Hematopoietic multipotent progenitor cell treated with erythropoietin and hydrocortisone succinate and interleukin-3 and kit ligand, for 4 days (in vitro differentiated cells): ENCODE results near the gene SLC35C1.
"Not testable (repeated sequence)": the region's sequence is repeated elsewhere in the genome, so short reads cannot be mapped to it uniquely, and the experiment has no call there.

Source experiments
- DNase-seq: peaks from one replicate; pipeline ENCODE4 v3.0.0-alpha.2; 2015

Gene SLC35C1

DNA sequence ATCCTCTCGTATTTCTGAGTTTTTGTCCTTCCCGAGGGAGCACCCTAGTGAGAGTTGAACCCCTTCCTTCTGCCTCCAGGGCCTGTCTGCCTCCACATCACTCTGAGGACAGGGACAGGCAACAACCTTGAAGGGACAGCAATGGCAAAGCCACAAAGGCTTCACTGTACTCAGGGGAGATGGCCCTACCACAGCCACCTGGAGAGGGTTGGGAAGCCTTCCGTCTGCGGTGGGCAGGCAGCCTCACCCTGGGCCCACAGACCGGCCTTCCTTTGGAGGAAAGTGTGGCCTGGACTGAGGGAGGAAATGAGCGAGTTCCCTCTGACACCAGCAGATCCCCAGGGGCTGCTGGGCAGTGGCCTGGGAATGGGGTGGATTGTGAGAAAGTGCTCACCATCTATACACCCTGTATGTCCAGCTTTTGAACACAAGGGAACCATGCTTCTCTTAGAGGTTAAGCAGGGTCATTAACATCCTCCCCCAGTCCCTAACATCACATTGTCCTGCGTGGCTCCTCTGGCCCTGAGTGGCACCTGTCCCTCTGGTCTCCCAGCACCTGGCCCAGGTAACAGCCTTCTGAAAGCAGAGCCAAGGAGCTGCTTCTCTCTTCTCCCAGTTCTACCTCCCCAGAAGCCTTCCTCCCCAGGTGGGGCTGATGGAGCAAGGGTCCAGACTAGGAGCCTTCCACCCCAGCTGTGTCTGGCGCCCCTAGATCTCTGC, 6.8 kb downstream of the SLC35C1 start:
- DNase-seq, result no peak

DNA sequence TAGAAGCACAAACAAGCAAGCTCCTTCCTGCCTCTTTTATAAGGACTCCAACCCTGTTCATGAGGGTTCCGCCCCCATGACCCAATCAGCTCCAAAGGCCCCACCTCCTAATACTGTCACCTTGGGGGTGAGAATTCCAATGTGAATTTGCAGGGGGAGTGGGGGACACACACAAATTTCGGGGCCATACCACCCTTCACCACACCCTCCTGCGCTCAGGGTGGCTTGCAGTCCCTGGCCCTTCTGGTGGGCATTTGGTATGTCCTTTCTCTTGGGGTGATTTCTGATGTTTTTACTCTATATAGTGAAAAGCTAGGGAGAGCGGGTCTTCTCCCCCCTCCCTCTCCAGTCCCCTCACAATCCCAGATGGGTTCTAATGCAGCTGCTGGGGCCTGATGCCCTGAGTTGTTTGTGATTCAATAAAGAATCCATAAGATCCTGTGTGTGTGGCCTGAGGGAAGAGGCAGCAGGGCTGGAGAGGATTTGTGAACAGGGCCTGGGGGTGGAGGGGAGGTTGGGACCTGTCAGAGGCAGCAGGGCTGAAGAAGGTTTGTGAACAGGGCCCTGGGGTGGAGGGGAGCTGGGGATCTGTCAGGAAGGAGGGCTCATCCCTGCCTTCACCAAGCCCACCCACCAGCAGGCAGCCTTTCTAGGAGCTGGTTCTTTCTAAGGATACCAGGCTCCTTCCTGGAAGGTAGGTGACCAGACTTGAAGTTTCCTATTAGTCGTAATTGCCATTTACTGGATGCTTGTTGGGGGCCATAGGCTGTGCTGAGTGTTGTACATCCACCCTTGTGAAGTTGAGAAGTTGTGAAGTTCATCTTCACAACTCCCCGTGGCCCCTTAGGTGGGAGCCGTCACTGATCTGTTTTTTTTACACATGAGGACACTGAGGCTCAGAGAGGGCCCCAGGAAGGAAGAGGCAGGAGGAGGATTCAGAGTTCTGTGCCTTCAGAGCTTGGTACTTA, 7.9 kb downstream of the SLC35C1 start:
- no peak for DNase-seq

DNA sequence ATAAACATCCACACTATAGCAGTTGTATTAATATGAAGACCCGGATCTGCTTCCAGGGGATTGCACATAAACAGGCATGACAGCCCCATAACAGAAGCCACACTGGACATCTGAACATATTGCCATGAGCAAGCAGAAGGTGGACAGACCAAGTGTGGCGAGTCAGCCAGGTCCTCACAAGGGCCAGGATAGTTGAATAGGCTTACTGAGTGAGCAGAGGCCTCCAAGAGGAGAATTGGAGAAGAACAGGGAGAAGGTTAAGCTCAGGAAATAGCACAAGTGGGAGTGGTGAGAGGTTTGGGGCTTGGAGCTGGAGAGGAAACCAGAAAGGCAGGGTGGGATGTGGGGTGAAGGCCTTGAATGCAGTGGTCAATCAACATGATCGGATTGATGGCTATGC, 10.8 kb downstream of the SLC35C1 start:
- DNase-seq, result peak; percentile 34

DNA sequence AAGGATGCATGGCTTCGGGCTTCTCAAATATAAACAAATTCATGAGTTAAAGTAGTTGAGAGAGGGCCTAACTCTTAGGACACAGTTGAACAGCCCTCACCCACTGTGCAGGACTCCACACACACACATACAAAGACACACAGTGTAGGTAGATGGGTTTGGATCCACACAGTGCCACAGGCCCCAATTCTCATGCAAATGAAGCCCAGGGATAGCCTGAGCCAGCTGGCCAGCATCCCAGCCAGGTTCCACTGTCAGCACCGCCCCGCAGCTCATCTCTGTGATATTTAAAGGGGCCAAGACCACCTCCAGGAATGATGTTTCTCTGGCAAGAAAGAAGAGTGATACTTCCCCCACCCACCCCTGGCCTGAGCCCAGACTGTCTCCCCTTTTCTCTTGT, 11.7 kb downstream of the SLC35C1 start:
- no peak for DNase-seq

DNA sequence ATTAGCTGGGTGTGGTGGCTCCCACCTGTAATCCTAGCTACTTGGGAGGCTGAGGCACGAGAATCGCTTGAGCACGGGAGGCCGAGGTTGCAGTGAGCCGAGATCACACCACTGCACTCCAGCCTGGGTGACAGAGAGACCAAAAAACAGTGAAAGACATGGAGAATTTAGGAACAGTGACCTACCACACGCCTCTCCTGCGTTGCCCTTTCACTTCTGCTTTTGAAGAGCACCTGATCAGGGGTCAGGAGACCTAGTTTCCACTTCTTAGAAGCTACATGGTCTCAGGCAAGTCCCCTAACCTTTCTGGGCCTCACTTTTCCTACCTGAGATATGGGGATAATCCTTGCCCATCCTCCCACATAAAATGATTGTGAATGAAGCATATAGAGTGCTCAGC, 12.2 kb downstream of the SLC35C1 start:
- DNase-seq, result no peak

DNA sequence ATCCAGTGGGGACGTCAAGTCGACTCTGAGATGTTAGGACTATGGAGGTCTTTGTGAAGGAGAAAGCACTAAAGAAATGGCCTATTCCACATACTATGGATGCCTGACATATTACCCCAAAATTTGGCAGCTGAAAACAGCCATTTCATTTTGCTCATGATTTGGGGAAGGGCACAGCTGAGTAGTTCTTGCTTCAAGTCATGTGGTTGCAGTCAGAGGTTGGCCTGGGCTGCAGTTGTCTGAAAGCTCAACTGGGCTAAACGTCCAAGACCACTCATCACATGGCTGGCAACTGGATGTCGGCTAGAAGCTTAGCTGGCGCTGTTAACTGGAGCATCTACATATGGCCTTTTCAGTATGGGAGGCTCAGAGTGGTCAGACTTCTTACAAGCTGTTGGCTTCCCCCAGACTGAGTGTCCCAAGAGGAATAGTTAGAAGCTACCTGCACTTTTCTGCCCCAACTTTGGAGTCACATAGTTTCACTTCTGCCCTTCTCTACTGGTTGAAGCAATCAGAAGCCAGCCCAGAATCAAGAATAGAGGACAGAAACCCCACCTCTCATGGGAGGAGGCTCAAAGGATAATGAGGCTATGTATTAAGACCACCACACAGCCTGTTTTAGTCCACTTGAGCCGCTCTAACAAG, 14.1 kb downstream of the SLC35C1 start:
- no peak for DNase-seq

DNA sequence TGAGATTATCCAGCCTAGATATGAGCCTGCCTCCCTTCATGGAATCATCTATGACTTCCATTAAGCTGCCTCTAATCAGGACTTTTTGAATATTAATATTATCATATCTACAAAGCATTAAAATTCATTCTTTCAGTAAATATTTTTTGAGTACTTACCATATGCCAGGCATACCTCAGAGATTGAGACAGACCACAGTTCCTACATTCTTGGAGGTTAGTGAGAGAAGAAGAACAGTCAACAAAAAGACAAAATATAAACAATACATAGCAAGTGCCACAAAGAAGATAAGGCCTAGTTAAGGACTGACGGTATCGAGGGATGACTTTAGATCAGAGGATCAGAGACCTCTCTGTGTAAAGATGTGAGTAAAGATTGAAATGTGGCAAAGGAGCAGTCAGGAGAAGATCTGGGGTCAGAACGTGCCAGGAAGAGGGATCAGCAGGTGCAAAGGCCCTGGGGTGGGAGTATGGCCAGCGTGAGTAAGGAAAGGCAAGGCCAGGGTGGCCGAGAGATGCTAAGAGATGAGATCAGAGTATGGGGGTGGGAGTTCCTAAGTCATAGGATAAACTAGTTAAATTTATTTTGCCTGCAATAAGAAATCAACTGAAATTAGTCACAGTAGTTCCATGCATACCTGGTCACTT, 15.4 kb downstream of the SLC35C1 start:
- no peak for DNase-seq

DNA sequence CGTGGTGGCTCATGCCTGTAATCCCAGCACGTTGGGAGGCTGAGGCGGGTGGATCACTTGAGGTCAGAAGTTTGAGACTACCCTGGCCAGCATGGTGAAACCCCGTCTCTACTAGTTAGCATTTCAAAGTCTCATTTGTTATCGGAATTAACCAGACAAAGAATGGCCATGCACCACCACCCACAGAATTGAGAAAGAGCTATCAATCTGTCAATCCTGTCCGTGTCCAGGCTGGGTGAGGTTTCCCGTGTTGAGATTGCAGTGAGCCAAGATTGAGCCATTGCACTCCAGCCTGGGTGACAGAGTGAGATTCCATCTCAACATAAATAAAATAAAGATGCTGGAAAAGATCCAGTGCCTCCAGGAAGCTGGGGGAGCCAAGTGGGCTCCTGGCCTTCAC, 21.5 kb downstream of the SLC35C1 start:
- DNase-seq, result peak; percentile 75

DNA sequence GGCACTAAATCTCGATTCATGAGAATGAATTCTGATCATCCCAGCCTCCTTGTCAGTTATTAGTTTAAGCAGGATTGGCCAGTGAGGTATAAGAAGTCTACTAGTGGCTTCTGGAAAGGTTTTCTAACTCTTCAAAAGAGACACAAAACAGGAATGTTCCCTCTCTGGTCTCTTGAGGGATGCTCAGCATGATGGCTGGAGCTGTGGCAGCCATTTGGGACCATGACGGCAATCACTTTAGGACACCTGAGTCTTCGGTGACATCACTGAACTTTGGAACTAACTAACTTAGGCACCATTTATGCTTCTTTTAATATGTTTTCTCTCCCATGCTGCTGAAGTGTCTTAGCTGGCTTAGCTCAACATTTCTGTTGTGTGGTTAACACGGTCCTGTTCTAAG, 22.2 kb downstream of the SLC35C1 start:
- DNase-seq, result no peak

DNA sequence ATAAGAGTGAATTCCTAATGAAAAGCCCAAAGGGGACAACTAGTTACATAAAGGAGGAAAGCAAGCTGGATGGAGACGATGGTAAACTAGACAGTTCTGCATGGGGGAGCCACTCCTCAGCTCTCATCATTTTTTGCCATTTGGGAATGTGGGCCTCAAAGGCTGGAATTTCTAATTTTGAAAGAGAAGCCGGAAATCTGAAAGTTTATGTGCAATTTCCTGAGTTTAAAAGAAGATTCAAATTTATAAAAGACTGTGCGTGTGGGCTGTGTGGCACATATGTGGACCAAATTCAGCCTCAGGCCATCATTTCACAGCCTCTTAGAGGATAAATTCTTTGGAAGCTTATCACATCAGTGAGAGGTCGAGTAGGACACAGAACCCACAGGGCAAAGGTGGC, 24.0 kb downstream of the SLC35C1 start:
- no peak for DNase-seq

DNA sequence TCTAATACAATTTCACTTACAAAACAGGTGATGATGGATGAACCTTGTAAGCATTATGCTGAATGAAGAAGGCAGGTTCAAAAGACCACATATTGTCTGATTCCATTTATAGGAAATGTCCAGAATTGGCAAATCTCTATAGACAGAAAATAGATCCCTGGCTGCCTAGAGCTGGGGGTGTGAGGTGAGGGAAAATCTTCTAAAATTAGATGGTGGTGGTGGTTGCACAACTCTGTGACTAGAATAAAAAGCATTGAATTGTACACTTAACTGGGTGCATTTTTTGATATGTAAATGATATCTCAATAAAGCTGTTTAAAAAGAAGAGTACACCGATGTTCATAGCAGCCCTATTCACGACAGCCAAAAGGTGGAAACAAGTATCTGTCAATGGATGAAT, 25.6 kb downstream of the SLC35C1 start:
- no peak for DNase-seq

DNA sequence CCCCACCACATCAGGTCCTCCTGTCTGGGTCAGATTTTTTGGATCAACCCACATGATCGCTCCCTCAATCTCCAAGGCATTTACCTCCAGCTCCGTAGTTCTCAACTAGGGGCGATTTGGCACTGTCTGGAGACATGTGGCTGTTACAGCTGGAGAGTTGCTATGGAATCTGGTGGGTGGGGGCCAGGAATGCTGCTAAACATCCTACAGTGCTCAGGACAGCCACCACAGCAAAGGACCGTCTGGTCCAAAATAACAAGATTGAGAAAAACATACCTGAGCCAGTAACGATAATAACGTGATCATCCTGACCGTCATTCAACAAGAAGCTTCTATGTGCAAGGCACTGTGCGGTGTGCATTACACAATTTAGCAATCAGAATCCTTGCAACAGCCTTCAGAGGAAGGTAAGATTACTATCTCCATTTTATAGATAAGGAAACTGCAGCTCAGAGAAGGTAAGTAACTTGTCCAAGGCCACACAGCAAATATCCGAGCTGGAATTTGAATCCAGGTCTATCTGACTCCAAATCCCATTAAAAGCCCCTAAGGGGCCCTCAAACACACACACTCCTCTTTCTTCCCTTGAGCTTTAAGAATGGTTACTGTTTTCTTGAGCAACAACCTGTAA, 28.0 kb downstream of the SLC35C1 start:
- peak; percentile 56 for DNase-seq

DNA sequence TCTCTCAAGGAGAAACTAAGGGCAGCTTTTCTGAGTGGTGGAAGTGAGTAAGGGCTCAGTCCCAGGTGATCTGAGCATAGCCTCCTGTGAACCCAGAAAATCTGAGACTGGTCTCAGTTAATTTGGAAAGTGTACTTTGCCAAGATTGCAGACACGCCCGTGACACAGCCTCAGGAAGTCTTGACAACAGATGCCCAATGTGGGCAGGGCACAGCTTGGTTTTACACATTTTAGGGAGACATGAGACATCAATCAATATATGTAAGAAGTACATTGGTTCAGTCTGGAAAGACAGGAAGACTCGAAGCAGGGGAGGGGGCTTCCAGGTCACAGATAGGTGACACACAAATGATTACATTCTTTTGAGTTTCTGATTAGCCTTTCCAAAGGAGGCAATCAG, 28.8 kb downstream of the SLC35C1 start:
- peak; percentile 23 for DNase-seq

DNA sequence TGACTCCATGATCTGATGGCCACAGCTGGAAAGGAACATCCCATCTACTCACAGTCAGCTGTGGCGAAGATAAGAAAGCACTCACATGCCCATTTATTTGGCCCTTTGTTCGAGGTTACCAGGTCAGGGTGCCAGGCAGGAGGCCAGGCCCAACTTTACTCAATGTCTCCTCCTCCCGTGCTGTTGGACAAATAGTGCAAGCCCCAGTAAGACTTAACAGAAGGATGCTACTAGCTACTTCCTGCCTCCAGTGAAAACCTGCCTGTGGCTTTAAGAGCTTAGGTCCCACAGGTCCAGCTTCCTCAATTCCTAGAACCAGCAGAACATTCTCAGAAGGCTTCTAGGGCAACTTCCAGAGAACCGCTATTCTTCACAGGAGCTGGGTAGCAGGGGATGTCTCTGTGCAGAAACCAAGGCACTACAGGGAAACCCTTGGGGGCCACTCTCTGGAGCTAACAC, 29.4 kb downstream of the SLC35C1 start:
- DNase-seq, result peak; percentile 91

DNA sequence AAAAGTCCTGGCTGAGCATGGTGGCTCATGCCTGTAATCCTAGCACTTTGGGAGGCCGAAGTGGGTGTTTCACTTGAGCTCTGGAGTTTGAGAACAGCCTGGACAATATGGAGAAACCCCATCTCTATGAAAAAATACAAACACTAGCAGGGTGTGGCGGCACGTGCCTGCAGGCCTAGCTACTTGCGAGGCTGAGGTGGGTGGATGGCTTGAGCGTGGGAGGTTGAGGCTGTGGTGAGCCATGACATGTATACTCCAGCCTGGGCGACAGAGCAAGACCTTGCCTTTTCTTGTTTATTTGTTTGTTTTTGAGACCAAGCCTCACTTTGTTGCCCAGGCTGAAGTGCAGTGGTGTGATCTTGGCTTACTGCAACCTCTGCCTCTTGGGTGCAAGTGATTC, 34.3 kb downstream of the SLC35C1 start:
- DNase-seq, result no peak

DNA sequence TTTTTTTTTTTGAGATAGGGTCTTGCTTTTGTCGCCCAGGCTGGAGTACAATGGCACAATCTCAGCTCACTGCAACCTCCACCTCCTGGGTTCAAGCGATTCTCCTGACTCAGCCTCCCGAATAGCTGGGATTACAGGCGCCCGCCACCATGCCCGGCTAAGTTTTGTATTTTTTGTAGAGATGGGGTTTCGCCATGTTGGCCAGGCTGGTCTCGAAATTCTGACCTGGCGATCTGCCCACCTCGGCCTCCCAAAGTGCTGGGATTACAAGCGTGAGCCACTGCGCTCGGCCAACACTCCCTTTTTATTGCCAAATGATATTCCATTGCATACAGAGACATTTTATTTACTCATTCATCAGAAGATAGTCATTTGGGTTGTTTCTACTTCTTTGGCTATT, 35.3 kb downstream of the SLC35C1 start:
- DNase-seq, result not testable (repeated sequence)

DNA sequence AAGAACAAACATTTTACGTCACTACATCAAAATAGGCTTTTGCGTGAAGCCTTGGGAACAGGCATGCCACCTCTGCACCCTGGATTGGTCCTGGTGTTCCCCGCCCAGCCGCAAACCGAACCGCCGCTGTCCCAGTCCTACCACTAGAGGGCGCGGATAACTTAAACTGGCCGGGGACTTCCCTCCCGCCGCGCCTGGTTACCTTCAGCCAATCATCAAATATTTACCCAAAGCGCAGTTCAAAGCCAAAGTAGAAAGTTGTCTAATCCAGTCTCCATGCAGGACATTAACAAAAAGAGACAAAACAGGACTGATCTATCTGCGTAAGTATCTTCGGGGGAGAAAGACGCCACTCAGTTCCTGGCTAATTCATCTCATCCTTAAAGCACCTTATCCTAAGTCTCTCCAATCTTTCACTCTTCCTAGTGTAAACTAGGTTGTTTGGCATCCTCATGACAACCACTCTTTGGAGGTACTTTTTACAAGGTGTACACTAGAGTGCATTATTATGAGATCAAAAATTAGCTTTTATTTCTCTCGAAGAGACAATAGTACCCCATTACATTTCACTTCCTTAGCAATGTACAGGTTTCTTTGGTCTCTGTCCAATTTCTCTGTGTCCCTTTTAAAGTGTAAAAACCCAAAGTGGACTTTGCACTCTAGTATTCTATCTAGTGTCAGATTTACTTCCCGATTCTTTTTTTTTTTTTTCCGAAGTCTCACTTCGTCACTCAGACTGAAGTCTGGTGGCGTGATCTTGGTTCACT, 38.4 kb downstream of the SLC35C1 start:
- peak; percentile 94 for DNase-seq

DNA sequence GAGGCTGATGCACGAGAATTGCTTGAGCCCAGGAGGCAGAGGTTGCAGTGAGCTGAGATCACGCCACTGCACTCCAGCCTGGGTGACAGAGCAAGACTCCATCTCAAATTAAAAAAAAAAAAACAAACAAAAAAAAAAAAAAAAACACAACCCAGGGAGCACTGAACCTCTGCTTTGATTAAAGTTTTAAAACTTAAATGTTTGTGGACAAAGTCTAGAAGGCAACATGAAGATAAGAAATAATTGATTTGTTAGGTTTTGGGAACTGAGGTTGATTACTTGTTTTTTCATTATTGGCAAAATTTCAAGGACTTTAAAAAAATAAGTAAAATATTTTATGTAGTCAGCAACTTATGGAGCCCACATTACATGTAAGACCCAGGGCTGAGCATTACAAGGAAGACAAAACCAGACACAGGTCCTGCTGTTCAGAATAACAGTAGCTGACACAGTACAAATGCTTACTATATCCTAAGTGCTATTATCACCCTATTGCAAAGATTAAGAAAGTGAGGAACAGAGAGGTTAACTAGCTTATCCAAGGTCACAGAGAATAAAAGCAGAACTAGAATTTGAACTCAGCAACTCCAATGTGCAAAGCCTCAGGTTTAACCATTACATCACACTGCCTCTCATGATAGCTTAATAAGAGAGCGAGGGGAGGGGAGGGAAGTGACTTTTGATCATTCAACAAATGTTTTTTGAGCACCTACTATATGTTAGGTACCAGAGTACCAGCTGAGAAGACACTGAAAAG, 40.1 kb downstream of the SLC35C1 start:
- peak; percentile 13 for DNase-seq

DNA sequence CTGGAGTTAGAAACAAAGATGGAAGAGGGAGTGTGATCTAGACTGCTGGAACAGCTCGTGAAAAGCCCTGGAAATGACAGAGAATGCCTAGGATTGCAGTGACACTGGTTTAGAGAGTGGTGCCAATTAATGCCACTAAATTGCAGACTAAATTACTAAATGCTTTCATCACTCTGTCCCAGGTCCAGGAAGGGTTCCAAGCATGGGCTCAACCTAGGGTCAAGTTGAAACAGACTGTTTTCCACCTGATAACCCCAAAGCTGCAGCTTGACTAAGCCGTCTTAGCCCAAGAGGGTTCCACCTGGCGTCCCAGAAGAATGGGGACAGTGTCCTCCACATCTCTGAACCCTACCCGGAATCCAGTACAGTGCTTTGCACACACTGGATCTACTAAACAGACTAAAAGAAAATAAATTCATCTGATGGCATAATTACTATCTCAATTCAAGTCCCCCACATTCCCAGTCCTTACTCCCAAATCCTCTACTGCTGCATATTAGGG, 41.3 kb downstream of the SLC35C1 start:
- no peak for DNase-seq
